Measurements from ENCODE around the gene LAMC1. TPM values are rescaled to one million over a fixed set of nuclear protein-coding genes. Genes with fewer than 3 reads are reported as not detected.

Gene LAMC1
- total RNA-seq, 1 experiment from 2014 or later = 61.2 TPM

DNA sequence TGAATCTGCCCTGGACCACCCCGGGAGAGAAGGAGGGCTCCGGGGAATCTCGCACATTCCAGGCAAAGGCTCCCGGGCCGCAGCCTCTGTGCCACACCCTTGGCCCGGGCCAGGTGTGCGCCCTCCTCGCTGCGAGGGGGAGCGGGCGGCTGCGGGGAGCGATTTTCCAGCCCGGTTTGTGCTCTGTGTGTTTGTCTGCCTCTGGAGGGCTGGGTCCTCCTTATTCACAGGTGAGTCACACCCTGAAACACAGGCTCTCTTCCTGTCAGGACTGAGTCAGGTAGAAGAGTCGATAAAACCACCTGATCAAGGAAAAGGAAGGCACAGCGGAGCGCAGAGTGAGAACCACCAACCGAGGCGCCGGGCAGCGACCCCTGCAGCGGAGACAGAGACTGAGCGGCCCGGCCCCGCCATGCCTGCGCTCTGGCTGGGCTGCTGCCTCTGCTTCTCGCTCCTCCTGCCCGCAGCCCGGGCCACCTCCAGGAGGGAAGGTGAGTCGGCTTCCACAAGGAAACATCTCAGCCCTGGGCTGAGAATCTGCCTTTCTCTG is 162.8 kb downstream of the LAMC1 start, which contains the start of gene LAMC2 (continued):
- TF ChIP-seq, protein P1, sequence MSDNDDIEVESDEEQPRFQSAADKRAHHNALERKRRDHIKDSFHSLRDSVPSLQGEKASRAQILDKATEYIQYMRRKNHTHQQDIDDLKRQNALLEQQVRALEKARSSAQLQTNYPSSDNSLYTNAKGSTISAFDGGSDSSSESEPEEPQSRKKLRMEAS (IDR thresholded peaks at IDR 0.05) = peak; percentile 85; the same call in 1 of the 2 replicates
- TF ChIP-seq SIN3A (IDR thresholded peaks at IDR 0.05; ENCODE audit: low read depth) (peak; percentile 78; the same call in 1 of the 2 replicates), JUND (IDR thresholded peaks at IDR 0.05) (peak; percentile 95), ZFX (IDR thresholded peaks at IDR 0.05) (no peak)

DNA sequence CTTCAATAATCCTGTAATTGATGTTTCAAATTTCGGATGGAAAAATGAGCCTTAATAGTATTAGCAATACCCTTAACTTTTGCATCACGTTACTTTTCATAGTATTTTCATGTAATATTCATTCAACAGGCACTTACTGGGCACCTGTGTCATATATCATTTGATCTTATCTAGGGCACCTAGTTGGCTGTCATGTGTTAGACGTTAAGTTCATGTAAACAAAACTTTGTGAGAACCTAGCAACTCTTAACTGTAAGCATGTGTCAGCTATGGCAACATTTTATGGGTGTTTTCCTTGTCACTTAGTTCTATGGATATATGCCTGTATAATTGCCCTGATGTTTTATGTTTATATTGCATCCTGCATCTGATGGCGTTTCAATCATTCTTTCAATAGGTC is 163.6 kb downstream of the LAMC1 start:
- Histone ChIP-seq H3K27ac (ENCODE audit: low read depth, low read length) (peak overlapping the region; percentile 68), H3K27me3 (ENCODE audit: insufficient read depth, low read length) (no peaks in the 10 kb centered on the region), H3K4me2 (ENCODE audit: low read length) (peak overlapping the region; percentile 92), H3K9ac (ENCODE audit: low read length) (peak overlapping the region; percentile 76), H3K36me3 (ENCODE audit: control insufficient read depth in 1 of 2, insufficient read depth in 2 of 2, low read length in 2 of 2) (no peaks in the 10 kb centered on the region), H3K9me2 (ENCODE audit: insufficient read depth) (no peaks in the 10 kb centered on the region), H3K9me3 (ENCODE audit: control insufficient read depth in 1 of 2, insufficient read depth in 1 of 2, low read depth in 1 of 2, low read length in 2 of 2) (no peaks in the 10 kb centered on the region), H3K4me1 (ENCODE audit: control insufficient read depth in 1 of 2, insufficient read depth in 2 of 2, low read length in 2 of 2) (peaks cover 9 to 37% of the 10 kb centered on the region in 2 experiments), H3K79me2 (ENCODE audit: insufficient read depth, low read length) (no peaks in the 10 kb centered on the region), H3K4me3 (replicated peaks in 1 of 2; ENCODE audit: low read depth in 1 of 2, low read length in 2 of 2) (peak overlapping the region; percentile 70 to 72), H2AFZ (ENCODE audit: low read depth, low read length, poor library complexity, severe bottlenecking) (no peak overlapping the region), H4K20me1 (ENCODE audit: insufficient read depth) (no peaks in the 10 kb centered on the region)
- ATAC-seq (no peak), DNase-seq (ENCODE audit: low read depth, low spot score) (no peak)
- ChIA-PET RAD21 (ENCODE audit: low non-redundant PET in 1 of 2, low total read pairs in 2 of 2, uncharacterized antibody in 2 of 2, unreplicated experiment in 2 of 2) (no interaction called here), CTCF (no interaction called here), POLR2A (interaction anchor here (1.0 kb wide), 1 partner anchor 9 kb away, joined by 4 read pairs; no protein-coding TSS in a partner anchor)
- no peak for TF ChIP-seq RAD21 (IDR thresholded peaks at IDR 0.05; ENCODE audit: low read depth)
- TF ChIP-seq EGR1 (IDR thresholded peaks at IDR 0.05; ENCODE audit: low read depth) = no peak
- TF ChIP-seq, protein P2, sequence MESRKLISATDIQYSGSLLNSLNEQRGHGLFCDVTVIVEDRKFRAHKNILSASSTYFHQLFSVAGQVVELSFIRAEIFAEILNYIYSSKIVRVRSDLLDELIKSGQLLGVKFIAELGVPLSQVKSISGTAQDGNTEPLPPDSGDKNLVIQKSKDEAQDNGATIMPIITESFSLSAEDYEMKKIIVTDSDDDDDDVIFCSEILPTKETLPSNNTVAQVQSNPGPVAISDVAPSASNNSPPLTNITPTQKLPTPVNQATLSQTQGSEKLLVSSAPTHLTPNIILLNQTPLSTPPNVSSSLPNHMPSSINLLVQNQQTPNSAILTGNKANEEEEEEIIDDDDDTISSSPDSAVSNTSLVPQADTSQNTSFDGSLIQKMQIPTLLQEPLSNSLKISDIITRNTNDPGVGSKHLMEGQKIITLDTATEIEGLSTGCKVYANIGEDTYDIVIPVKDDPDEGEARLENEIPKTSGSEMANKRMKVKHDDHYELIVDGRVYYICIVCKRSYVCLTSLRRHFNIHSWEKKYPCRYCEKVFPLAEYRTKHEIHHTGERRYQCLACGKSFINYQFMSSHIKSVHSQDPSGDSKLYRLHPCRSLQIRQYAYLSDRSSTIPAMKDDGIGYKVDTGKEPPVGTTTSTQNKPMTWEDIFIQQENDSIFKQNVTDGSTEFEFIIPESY (IDR thresholded peaks at IDR 0.05; ENCODE audit: extremely low read depth, insufficient replicate concordance, low read length) = no peak
- TF ChIP-seq, protein P3, sequence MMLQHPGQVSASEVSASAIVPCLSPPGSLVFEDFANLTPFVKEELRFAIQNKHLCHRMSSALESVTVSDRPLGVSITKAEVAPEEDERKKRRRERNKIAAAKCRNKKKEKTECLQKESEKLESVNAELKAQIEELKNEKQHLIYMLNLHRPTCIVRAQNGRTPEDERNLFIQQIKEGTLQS (IDR thresholded peaks at IDR 0.05) = no peak
- TF ChIP-seq SRF (IDR thresholded peaks at IDR 0.05; ENCODE audit: low read depth) = no peak
- no peak for TF ChIP-seq YY1 (IDR thresholded peaks at IDR 0.05; ENCODE audit: extremely low read depth, insufficient replicate concordance, low read depth, low read length)
- TF ChIP-seq EZH2phosphoT487 (IDR thresholded peaks at IDR 0.05; ENCODE audit: borderline replicate concordance) = no peak
- no peak for TF ChIP-seq CEBPB (IDR thresholded peaks at IDR 0.05; ENCODE audit: low read depth)
- no peak for TF ChIP-seq CBX3 (IDR thresholded peaks at IDR 0.05; ENCODE audit: low read depth)
- no peak for TF ChIP-seq ZNF274 (IDR thresholded peaks at IDR 0.05; ENCODE audit: low read depth, low read length)
- TF ChIP-seq POLR2A (IDR thresholded peaks at IDR 0.05; ENCODE audit: borderline replicate concordance, extremely low read depth, insufficient read depth, insufficient read length) = no peak
- no peak for TF ChIP-seq SIN3A (IDR thresholded peaks at IDR 0.05; ENCODE audit: low read depth)
- TF ChIP-seq, protein P4, sequence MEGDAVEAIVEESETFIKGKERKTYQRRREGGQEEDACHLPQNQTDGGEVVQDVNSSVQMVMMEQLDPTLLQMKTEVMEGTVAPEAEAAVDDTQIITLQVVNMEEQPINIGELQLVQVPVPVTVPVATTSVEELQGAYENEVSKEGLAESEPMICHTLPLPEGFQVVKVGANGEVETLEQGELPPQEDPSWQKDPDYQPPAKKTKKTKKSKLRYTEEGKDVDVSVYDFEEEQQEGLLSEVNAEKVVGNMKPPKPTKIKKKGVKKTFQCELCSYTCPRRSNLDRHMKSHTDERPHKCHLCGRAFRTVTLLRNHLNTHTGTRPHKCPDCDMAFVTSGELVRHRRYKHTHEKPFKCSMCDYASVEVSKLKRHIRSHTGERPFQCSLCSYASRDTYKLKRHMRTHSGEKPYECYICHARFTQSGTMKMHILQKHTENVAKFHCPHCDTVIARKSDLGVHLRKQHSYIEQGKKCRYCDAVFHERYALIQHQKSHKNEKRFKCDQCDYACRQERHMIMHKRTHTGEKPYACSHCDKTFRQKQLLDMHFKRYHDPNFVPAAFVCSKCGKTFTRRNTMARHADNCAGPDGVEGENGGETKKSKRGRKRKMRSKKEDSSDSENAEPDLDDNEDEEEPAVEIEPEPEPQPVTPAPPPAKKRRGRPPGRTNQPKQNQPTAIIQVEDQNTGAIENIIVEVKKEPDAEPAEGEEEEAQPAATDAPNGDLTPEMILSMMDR (IDR thresholded peaks at IDR 0.05 in 2 of 3, conservative IDR thresholded peaks at IDR 0.05 in 1 of 3; ENCODE audit: borderline replicate concordance in 1 of 3, insufficient read depth in 1 of 3, low read depth in 2 of 3, low read length in 2 of 3) = no peak
- no peak for TF ChIP-seq TCF7L2 (IDR thresholded peaks at IDR 0.05; ENCODE audit: borderline replicate concordance, extremely low read depth, insufficient read depth, insufficient read length)
- intact Hi-C loops (cut with micrococcal nuclease) = loop anchor here (1.0 to 5.0 kb wide), 3 partner anchors 165 to 865 kb away; partner anchors contain the start of genes LAMC1 and TSEN15
- BruUV-seq (replicated peaks) = TSS peak; percentile 64

Measured in HCT116 (cell line).